GM19239 (cell line): ENCODE data around the gene ATG16L1.
"Not testable (repeated sequence)": the region's sequence is repeated elsewhere in the genome, so short reads cannot be mapped to it uniquely, and the experiment has no call there.

Experiments used
- DNase-seq: peaks from one replicate; pipeline ENCODE4 v3.0.0; 2011; ENCODE audit warnings: low spot score; ENCODE audit not compliant: insufficient read length
- FAIRE-seq: peaks from 2 replicates; lab custom pipeline; 2011; peaks lifted over from hg19 to GRCh38; lab: Jason Lieb, UNC

Gene ATG16L1

DNA sequence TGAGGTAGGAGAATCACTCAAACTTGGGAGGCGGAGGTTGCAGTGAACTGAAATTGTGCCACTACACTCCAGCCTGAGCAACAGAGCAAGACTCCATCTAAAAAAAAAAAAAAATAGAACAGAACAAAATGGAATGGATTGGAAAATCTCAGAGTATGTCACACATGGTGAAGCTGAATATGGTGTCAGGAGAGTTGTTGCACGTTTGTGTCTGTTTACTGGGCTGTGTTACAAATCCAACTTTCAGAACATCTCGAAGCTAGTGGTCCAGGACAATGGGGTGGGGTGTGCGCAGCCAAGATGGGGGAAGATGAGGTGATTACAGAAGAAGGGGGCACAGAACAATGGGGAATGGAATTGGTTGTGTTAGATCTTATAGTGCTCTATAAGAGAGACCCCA lies 73.8 kb downstream of the ATG16L1 start:
- FAIRE-seq = no peak
- no peak for DNase-seq

DNA sequence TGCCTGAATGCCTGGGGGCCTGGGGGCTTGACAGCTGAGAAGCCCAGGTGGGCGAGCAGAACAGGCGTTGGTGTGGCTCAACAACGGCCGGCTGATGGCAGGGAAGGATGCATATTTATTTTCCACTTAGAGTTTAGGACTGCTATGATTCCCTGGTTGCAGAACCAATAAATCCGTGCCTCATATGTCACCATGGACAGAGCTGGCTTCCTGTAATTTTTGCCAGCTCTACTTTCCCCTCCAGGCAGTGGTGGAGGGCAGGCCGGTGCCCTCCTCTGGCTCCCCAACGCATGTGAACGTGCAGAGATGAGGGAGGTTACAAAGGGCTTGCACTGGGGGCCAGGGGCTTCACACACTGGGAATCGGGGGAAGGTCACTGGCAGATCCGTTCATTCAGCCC lies 74.3 kb downstream of the ATG16L1 start:
- FAIRE-seq (no peak), DNase-seq (no peak)

DNA sequence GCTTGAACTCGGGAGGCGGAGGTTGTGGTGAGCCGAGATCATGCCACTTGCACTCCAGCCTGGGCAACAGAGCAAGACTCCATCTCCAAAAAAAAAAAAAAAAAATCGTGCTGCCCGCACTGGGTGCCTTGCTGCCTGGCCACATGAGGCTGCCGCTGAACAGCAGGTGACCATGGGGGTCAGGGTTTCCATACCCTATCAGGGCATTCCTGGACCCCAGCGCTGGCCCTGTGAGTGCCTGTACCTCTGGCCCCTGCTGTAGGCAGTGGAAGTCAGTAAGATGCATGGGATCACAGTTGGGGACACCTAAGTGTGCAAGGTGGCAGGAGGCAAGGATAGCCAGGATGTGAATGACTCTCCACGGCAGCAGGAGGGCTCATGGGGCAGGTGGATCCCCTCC lies 75.0 kb downstream of the ATG16L1 start:
- FAIRE-seq (no peak), DNase-seq (no peak)

DNA sequence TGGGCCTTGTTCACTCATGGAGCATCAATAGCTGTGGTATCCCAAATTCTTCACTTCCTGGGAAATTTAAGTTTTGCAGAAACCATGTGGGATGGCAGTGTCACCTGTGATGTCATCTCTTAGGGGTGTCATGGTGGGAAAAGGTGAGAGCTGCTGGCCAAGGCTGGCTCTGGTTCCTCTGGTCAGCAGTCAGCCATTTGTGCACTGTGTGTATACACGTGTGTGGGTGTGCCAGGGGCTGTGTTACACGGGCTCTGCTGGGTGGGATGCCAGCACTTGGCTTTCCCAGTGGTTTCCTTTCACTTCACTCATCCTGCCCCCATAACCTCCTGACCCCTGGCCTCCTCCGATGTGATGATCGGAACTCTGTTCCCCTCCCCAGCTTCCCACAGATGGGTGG lies 77.4 kb downstream of the ATG16L1 start:
- FAIRE-seq = no peak
- DNase-seq = no peak

DNA sequence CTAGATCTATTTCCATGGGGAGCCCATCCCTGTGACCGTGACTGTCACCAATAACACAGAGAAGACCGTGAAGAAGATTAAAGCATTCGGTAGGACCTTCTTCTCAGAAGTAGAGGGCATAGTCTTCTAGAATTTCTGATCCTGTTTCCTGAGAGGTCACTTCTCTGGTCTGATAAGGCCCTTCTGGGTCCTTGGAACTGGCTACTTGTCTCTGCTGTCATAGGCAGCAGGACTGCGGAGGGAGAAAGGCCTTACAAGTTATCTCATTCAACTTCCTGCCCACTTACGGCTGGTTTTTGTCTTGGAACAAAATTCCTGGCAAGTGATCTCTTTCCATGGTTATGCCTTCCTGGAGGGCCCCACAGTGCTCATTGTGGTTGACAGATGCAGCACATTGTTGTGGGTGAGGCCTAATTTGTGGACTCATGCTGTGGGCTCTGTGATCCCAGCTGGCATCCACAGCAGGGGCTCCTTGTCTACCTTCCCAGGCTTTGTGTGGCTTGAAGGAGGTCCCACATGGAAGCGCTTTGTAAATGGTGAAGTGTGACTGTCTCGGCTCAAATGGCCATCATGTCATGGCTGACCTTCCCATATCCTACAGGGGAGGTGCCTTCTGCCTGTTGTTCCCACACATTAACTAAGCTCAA lies 78.1 kb downstream of the ATG16L1 start:
- FAIRE-seq (no peak), DNase-seq (no peak)

DNA sequence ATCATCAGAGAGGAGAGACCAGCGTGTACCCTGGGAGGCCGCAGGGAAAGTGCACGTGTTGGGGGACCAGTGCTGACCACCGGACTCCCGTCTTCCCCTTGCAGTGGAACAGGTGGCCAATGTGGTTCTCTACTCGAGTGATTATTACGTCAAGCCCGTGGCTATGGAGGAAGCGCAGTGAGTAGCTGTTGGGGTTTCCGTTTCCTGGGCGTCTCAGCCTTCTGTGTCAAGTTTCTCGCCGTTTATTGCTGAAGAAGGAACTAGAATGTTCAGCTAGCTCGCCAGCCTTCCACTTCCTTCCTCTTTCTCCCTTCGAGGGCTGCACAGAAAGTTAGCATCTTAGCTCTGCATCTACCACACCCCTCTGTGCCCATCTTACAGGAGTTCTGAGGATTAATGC lies 80.1 kb downstream of the ATG16L1 start:
- peak; percentile 62 for DNase-seq
- FAIRE-seq = peak; percentile 98

DNA sequence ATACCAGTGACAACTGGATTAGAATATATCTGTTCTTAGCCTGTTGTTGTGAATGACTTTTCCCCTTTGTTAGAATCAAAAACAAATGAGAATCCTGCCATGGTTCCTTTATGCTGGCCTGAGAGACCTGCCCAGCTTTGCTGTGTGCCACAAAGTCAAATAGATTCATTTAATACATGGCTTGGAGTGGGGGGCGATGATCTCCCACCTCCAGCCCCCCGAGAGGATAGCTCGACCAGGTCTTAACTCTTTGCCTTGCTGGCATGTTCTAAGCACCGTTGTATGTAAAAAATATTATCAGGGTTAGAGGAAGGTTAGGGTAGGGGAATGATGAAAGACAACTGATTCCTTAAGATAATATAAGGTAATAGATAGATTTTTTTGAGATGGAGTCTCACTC lies 80.7 kb downstream of the ATG16L1 start:
- FAIRE-seq = no peak
- DNase-seq = no peak

DNA sequence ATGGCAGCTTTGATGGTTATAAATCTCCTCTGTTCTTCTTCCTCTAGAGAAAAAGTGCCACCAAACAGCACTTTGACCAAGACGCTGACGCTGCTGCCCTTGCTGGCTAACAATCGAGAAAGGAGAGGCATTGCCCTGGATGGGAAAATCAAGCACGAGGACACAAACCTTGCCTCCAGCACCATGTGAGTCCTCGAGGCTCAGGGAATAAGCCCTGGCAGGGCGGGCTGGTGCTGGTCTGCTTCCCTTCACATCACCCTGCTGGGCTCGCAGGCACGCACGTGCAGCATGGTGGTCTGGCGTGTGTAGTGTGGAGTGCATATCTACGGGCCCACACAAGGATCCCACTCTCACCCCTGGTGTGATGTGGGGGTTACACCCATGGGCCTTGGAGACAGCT lies 83.4 kb downstream of the ATG16L1 start:
- DNase-seq (no peak), FAIRE-seq (no peak)

DNA sequence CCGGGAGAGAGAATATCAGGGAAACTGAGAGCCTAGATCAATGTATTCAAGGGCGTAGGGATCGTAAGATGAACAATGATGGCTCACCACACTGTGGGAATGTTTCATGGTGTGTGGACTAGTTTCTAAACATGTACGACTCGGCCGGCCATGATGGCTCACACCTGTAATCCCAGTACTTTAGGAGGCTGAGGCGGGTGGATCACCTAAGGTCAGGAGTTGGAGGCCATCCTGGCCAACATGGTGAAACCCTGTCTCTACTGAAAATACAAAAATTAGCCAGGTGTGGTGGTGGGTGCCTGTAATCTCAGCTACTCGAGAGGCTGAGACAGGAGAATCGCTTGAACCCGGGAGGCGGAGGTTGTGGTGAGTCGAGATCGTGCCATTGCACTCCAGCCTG lies 84.6 kb downstream of the ATG16L1 start:
- FAIRE-seq = not testable (repeated sequence)

DNA sequence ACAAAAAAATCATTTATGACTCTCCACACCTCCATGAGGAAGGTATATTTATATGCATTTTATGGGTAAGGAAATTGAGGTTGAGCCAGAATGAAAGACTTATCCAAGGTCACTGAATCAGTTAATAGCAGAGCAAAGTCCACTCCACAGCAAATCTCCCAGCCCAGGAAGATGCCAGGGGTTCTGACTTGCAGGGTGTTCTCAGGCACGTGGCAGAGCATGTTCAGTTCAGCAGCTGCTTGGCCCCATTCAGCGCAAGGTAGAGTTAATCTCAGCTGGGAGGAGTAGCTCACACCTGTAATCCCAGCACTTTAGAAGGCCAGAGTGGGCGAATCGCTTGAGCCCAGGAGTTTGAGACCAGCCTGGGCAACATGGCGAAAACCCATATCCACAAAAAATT lies 85.1 kb downstream of the ATG16L1 start:
- no peak for FAIRE-seq
- DNase-seq = no peak

More for the DNA sequence above, 84.6 kb downstream of the ATG16L1 start:
- not testable (repeated sequence) for DNase-seq

DNA sequence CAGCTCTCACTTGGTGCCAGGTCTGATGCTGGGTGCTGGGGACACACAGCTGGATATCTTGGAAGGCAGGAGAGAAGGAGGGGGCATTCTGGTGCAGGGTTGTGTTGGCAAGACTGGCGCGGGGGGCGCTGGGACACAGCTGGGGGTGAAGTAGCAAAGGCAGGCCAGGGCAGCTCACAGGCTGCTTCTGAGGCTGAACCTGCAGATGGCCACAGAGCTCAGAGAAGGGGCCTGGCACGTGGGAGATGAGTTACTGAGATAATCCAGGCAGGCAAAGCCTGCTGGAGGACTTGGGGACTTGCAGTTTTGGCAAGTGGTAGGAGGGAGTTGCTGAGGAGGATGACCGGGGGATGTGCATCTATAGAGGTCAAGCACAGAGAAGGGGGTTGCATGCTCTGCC lies 86.6 kb downstream of the ATG16L1 start:
- FAIRE-seq = no peak

DNA sequence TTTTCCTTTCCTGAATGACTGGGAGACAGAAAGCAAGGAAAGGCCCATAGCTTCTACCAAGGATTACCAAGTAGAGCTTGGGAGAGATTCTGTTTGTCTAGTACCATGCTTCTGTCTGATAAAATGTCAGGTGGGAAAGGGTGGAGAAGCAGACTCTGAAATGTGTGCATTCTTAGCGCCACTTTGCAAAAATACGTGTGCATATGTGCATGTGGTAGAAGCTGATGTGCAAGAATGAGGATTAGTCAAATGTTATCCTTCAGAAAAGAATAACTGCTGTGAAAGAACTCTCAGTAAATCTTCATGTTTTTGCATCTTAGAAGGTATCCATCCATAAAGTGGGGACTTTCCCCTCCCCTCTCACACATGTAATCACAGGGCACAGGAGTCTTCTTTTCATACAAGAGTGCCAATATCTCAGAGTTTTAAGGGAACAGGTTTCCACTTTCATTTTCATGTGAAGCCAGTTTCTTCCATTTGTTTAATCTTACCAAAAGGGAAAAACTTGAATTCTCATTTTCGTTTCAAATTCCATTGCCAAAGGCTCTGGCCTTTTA lies 87.4 kb downstream of the ATG16L1 start:
- DNase-seq (no peak), FAIRE-seq (no peak)

More for the DNA sequence above, 86.6 kb downstream of the ATG16L1 start:
- DNase-seq = no peak

DNA sequence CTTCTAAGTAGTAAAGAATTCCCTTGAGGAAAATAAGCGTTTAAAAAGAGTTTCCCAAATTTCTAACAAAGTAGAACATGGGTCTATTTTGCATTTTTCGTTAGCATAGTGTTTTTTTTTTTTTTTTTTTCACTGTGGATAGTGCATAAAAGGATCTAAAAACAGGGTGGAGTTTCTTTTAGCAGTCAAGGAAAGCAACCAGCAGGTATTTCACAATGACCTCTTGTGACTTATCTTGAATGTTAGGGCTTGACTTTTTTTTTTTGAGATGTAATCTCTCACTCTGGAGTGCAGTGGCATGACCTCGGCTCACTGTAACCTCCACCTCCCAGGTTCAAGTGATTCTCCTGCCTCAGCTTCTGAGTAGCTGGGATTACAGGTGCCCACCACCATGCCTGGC lies 88.0 kb downstream of the ATG16L1 start:
- FAIRE-seq = no peak
- no peak for DNase-seq

DNA sequence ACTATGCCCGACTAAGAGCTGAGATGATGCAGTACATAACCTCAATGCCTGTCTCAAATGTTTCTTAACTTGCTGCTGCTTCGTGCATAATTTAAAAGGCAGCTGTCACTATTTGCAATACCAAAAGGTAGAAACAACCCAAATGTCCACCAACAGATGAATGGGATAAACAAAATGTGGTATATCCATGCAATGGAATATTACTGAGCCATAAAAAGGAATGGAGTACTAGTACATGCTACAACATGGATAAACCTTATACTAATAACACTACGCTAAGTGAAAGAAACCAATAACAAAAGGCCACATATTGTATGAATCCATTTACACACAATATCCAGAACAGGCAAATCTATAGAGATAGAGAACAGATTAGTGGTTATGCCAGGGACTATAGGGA lies 89.8 kb downstream of the ATG16L1 start:
- FAIRE-seq (no peak), DNase-seq (no peak)

DNA sequence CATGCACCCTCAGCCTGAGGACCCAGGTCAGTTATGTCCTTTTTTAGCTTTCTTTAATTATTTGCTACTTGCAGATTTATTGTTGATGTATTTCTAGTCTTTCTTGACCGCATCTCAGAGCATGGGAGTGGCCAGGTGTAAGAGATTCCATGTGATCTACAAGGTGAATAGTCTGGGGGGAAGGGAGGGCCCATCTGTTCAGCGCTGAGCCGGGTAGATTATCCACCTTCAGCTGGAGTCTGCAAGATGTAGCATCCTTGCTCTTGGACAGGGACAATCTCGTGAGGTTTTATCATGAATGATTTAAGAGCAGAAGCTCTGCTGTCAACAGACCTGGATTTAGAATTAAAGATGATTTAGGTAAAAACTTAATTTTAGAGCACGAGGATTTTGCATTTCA lies 90.8 kb downstream of the ATG16L1 start:
- no peak for FAIRE-seq
- DNase-seq = no peak

DNA sequence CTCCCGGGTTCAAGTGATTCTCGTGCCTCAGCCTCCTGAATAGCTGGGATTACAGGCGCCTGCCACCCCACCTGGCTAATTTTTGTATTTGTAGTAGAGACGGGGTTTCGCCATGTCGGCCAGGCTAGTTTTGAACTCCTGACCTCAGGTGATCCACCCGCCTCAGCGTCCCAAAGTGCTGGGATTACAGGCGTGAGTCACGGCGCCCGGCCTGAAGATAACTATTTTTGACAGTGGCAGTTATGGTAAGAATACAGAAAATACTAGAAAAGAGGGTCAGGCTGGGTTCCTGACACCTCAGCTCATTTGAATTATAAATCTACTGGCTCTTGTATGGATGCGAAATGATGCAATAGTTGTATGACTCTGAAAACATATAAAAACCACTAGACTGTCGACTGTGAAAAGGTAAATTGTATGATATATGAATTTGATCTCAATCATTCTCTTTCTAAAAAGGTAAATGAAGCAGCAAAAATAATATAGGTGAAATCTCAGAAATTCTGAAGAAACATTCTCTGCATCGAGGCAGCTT lies 91.8 kb downstream of the ATG16L1 start:
- FAIRE-seq (no peak), DNase-seq (no peak)
